GM12874 (cell line): ENCODE data around the gene SERPINA1.

ENCODE experiments used
- TF ChIP-seq, protein P1 (sequence below): IDR thresholded peaks from 2 replicates; pipeline ENCODE4 v1.5.1; 2011; ENCODE audit warnings: low read depth, mild to moderate bottlenecking, control low read depth, low read length, moderate library complexity; ENCODE audit not compliant: insufficient read depth

The SERPINA1 gene

DNA sequence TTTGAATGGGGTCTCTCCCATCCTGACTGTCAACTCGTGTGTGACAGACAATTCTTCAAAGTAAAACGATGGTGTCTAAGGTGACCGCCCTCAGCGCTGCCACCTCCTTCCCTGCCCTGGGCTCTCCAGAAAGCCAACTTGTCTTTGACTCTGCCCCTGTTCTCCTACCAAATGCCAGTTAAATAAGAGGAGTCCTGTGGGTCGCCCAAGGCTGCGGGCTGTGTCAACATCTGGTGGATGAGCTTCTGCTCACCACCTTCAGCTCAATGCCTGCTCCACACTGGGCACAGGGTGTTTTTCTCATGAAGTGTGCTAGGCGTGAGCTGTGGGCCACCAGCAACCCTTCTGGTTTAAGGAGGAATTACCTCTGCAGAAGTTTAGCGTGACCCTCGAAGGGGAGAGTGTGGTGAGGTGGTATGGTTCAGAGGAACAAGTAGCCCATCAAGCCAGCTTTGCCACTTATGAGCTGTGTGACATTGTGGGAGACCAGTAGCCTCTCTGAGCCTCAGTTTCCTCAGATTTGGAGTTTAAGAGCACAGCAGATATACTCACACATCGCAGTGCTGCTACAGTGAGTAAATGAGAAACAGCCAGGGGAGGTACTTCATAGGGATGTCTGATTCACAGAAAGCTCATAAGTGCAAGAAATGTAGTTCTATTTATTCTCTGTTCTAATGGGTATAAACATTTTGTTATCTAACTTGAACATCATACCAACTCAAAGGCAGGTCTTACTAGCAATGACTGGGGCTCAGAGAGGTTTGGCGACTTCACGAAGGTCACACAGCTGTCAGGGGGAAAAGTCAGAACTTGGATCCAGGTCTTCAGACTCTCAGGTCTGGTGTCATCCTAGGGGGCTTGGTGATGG lies 12.1 kb downstream of the SERPINA1 start:
- TF ChIP-seq, protein P1, sequence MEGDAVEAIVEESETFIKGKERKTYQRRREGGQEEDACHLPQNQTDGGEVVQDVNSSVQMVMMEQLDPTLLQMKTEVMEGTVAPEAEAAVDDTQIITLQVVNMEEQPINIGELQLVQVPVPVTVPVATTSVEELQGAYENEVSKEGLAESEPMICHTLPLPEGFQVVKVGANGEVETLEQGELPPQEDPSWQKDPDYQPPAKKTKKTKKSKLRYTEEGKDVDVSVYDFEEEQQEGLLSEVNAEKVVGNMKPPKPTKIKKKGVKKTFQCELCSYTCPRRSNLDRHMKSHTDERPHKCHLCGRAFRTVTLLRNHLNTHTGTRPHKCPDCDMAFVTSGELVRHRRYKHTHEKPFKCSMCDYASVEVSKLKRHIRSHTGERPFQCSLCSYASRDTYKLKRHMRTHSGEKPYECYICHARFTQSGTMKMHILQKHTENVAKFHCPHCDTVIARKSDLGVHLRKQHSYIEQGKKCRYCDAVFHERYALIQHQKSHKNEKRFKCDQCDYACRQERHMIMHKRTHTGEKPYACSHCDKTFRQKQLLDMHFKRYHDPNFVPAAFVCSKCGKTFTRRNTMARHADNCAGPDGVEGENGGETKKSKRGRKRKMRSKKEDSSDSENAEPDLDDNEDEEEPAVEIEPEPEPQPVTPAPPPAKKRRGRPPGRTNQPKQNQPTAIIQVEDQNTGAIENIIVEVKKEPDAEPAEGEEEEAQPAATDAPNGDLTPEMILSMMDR: no peak

DNA sequence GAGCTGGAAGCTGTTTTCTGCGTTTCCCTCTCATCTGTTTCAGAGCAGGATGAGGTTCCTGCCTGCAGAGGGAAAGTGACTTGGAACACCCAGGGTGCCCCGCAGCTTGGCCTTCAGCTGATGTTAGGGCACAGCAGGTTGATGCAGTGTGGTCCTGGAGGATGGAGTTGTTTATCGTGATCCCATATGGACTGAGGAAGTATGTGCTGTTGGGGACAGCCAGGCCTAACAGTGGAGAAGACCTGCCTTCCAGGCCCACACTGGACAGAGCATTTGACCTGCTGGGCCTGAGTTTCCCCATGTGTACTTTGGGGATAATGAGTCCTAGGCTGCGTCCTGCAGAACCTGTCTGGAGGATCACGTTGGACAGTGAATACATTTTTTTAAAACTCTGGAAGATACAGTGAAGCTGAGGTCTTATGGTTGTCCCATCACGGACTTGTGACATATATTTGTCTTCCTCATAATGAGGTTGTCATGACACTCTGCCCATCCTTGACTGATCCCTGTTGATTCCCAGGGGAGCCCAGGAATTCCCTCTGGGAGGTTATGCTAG lies 12.8 kb downstream of the SERPINA1 start:
- TF ChIP-seq, protein P1: no peak

DNA sequence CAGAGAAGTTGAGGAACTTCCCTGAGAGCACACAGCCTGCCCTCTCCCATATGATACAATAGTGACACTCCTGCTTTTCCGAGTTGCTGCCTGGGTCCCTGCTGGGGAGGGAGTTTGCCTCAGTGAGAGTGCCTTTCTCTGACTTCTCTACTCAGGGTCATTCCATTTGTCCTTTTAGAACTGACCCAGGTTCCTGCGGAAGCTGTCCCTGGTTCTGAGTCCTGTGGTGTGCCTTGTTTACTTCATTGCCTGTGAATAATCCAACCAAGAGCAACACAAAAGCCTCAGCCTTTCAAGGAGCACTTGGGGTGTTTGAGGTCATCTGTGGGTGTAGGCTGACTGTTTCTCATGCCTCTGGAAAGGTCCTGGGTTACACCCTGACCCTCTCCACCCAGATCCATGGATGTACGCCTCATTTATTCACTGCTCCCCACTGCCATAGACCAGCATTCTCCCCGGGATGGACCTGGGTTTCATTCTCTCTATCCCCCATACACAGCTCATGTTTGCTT lies 13.6 kb downstream of the SERPINA1 start:
- TF ChIP-seq, protein P1: no peak

DNA sequence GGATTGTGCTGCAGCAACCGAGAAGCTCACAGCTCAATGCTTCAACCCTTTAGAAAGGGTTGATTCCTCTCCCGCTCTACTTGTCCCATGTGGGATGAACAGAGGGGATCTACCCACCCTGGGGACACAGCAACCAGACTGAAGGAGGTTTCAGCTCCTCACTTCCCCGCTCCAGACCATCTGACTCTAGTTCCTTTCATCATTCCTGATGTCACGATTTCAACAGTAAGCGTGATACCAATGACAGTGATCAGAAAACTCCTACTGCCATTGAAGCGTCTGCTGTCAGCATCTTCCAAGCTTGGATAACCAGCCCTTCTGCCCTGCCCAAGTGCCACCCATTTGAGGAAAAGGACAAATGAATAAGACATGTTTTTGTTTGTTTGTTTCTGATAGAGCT lies 14.3 kb downstream of the SERPINA1 start:
- TF ChIP-seq, protein P1: no peak

DNA sequence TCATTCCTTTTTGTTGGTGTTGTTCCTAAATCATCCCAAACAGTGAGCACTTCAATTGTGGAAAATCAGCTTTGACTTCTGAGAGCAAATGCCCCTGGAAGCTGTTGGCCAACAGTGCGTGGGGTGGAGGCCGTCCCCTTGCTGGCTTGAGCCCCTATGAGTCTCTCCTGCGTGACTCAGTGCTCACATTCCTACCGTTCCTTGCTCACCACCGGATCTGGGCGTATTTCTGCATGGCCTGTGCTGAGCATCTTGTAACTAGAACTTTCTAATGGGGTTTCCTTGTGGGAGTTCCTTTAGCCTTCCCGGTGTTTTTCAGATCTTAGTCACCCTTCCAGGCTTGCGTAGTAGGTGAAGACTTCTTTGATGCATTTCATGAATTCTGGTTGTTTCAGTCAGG lies 14.7 kb downstream of the SERPINA1 start:
- TF ChIP-seq, protein P1: no peak

DNA sequence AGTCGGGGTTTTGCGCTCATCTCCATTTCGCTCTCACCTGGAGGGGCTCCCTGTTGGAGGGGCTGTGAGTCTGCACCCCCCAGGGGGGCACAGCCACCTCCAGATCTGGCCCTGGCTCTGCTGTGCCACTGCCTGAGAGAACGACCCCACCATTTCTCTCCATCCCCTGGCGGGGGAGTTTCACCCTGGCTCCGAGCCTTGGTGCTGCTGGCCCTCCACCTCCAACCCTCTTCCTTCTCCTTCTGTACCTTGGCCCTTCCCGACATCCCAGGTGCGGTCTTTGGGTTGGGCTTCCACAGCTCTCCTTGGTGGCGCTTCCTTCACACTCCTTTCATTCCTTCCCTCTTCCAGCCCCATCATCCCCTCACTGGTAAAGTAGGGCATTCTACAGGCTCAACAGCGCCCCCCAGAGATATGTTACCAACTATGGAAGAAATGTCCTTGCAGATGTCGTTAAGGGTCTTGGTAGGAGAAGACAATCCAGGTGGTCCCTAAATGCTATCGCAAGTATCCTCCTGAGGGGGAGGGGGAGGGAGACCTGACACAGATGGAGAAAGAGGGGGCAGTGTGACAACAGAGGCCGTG lies 16.3 kb downstream of the SERPINA1 start:
- TF ChIP-seq, protein P1: no peak

DNA sequence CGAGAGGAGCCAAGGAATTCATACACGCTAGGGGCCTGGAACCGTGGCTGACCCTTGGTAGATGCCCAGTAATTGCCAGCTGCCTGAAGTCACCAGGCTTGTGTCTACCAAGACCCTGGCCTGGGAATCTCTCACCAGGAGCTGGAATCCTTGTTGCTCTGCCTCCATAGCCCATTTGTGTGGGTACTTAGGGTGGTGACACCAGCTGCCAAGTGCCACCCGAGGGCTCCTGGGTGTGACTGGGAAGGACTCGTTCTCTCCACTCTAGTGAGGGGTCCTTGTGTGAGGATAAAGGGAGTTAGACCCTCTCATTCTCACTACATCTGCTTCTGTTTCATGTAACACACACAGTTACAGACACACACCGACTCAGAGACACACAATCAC lies 17.9 kb downstream of the SERPINA1 start:
- TF ChIP-seq, protein P1: no peak
